SU-DHL-6 (cell line): ENCODE measurements around the gene CHD9NB.

Source experiments
- H2AFZ ChIP-seq: fragments of 200-600 bp; sonication (generic); 2 replicates; pipeline ENCODE4 v1.6.1; 2014; ENCODE audit warnings: low read depth, mild to moderate bottlenecking, moderate library complexity, mixed read lengths, antibody characterized with exemption, low read length; ENCODE audit not compliant: severe bottlenecking
- H3F3A ChIP-seq: fragments of 200-600 bp; shearing (Covaris generic); 2 replicates; pipeline ENCODE4 v1.6.0; 2016; ENCODE audit warnings: antibody characterized with exemption, mild to moderate bottlenecking; ENCODE audit not compliant: insufficient read depth
- H3K27ac ChIP-seq: fragments of 200-600 bp; sonication (generic); 2 replicates; pipeline ENCODE4 v1.5.1; 2016; ENCODE audit warnings: low read depth, mild to moderate bottlenecking, low read length, moderate library complexity, mixed read lengths
- H3K27me3 ChIP-seq: fragments of 200-600 bp; sonication (generic), shearing (Covaris generic); 2 replicates; pipeline ENCODE4 v1.6.0; 2014; ENCODE audit warnings: mild to moderate bottlenecking, low read length
- H3K36me3 ChIP-seq: fragments of 200-600 bp; sonication (generic); 2 replicates; pipeline ENCODE4 v1.6.1; 2014; ENCODE audit warnings: mild to moderate bottlenecking, low read length, mixed read lengths
- H3K4me2 ChIP-seq: fragments of 300-600, 200-600 bp; shearing (Covaris generic), sonication (generic); 2 replicates; pipeline ENCODE4 v1.6.0; 2014; ENCODE audit warnings: low read length, low read depth, mild to moderate bottlenecking; ENCODE audit not compliant: poor library complexity, severe bottlenecking
- H3K4me3 ChIP-seq: fragments of 200-600 bp; sonication (generic); 2 replicates; pipeline ENCODE4 v1.5.1; 2014; ENCODE audit warnings: antibody characterized with exemption, low read length, mild to moderate bottlenecking, mixed read lengths; ENCODE audit not compliant: insufficient read depth, poor library complexity, severe bottlenecking
- H3K79me2 ChIP-seq: fragments of 200-600 bp; sonication (generic); 2 replicates; pipeline ENCODE4 v1.6.1; 2014; ENCODE audit warnings: mild to moderate bottlenecking, low read length, moderate library complexity; ENCODE audit not compliant: insufficient read depth
- H3K9ac ChIP-seq: fragments of 200-600 bp; sonication (generic); 2 replicates; pipeline ENCODE4 v1.7.0; 2014; ENCODE audit warnings: mild to moderate bottlenecking, low read length
- H3K9me2 ChIP-seq: fragments of 200-600 bp; sonication (generic); replicated peaks from 2 replicates; pipeline ENCODE4 v1.6.1; 2014; ENCODE audit warnings: low read length; ENCODE audit not compliant: insufficient read depth
- H3K9me3 ChIP-seq: fragments of 200-600 bp; sonication (generic); 2 replicates; pipeline ENCODE4 v1.6.1; 2014; ENCODE audit warnings: low read length, mixed read lengths; ENCODE audit not compliant: insufficient read depth
- H4K20me1 ChIP-seq: fragments of 200-600 bp; sonication (generic); 2 replicates; pipeline ENCODE4 v1.6.1; 2014; ENCODE audit warnings: low read depth, mild to moderate bottlenecking, antibody characterized with exemption, low read length, moderate library complexity, mixed read lengths
- CTCF ChIP-seq: fragments of 200-600 bp; sonication (generic); IDR thresholded peaks from one replicate; pipeline ENCODE4 v1.5.1; 2017; ENCODE audit warnings: antibody characterized with exemption, mild to moderate bottlenecking, low read length, moderate library complexity; ENCODE audit not compliant: insufficient read depth, poor library complexity, severe bottlenecking
- EZH2phosphoT487 ChIP-seq: fragments of 200-600 bp; sonication (generic), shearing (Covaris generic); conservative IDR thresholded peaks from 2 replicates; pipeline ENCODE4 v1.6.1; 2018; ENCODE audit warnings: mild to moderate bottlenecking, antibody characterized with exemption, low read length, moderate library complexity, mixed read lengths

The CHD9NB gene

DNA sequence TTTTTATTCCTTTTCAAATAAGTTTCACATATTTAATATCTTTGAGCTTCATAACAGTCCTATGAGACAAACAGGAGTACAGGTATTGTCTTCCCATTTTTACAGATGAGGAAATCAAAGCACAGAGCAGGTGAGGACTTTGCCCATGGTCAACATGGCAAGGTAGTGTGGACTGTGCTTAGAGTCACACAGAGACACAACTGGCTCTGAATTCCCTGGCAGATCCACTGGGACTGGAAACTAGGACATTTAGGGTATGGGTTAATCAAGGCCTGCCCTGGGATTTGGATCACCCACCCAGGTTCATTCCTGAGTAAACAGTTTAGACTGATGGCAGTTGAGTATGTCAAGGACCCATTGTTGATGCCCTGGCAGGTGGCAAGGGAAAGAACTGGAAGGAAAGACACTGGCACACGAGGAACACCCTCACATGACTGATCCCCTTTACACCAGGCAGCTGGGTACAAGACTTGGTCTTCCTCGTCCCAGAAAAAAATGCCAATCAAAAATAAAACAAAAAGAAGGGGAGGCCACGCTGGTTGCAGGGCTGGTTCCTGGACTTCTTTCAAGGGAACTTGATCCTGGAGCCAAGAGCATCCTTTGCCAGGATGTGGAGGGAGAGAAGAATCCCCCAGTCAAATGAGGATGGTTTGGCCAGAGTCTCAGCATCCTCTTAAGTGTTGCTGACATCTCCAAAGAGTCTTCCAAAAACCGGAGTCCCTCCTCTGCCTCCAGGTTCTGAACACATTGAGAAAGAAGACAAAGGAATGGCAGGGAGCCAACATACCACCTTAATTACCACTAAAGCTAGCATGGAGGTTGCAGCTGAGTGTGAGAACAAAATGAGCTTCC lies 37.0 kb upstream of the CHD9NB start:
- no peaks in the 10 kb centered on the region for H3K36me3 ChIP-seq
- H3K4me2 ChIP-seq = no peak overlapping the region
- no peak overlapping the region for H3K4me3 ChIP-seq
- no peaks in the 10 kb centered on the region for H3K27me3 ChIP-seq
- TF ChIP-seq EZH2phosphoT487 (no peak), CTCF (no peak)
- no peaks in the 10 kb centered on the region; the same call in 1 of the 2 replicates for H3K79me2 ChIP-seq
- H2AFZ ChIP-seq = no peak overlapping the region
- H3F3A ChIP-seq = no peaks in the 10 kb centered on the region
- no peak overlapping the region for H3K27ac ChIP-seq
- no peak overlapping the region for H3K9ac ChIP-seq
- no peaks in the 10 kb centered on the region for H4K20me1 ChIP-seq
- H3K9me2 ChIP-seq = no peaks in the 10 kb centered on the region
- H3K9me3 ChIP-seq = no peaks in the 10 kb centered on the region

GRCh38 chr16:53087101-53087500 lies 34.4 kb upstream of the CHD9NB start:
- Histone ChIP-seq H3F3A (no peaks in the 10 kb centered on the region), H3K9me2 (no peaks in the 10 kb centered on the region), H3K9me3 (no peaks in the 10 kb centered on the region), H3K4me3 (no peak overlapping the region), H3K9ac (no peak overlapping the region), H3K27me3 (no peaks in the 10 kb centered on the region), H4K20me1 (no peaks in the 10 kb centered on the region), H2AFZ (no peak overlapping the region), H3K4me2 (no peak overlapping the region), H3K27ac (no peak overlapping the region), H3K36me3 (no peaks in the 10 kb centered on the region), H3K79me2 (peaks cover 8% of the 10 kb centered on the region; the same call in 1 of the 2 replicates)
- TF ChIP-seq CTCF (no peak), EZH2phosphoT487 (no peak)

DNA sequence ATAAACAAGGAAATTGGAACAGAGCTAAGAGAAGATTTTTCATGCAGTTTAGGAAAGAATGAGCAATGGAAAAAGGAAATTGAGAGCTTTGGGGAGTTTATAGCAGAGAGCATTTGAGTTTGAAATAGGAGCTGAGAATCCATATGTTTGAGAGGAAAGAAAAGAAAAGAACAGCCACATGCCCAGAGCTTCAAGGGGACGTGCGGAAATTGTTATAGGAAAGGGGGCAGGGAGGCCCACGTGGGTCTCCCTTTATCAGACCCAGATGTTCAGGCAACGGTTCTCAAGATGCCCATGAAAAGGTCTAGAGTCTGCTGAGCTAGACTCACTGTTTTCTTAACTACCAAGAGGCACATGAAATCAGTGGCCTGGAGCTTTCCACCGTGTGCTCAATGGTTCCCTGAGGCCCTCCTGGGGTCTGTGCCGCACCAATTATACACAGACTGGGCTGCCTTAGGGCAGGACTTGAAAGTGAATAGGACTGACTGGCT lies 33.3 kb upstream of the CHD9NB start:
- Histone ChIP-seq H3K9ac (no peak overlapping the region), H2AFZ (no peak overlapping the region), H3K4me3 (no peak overlapping the region), H3K4me2 (no peak overlapping the region), H3F3A (no peaks in the 10 kb centered on the region), H3K27me3 (no peaks in the 10 kb centered on the region), H3K9me3 (no peaks in the 10 kb centered on the region), H3K36me3 (no peaks in the 10 kb centered on the region), H3K79me2 (peaks cover 13% of the 10 kb centered on the region), H3K27ac (no peak overlapping the region), H3K9me2 (no peaks in the 10 kb centered on the region), H4K20me1 (no peaks in the 10 kb centered on the region; the same call in 1 of the 2 replicates)
- no peak for TF ChIP-seq EZH2phosphoT487
- TF ChIP-seq CTCF = no peak
